ENCODE data around the gene SFMBT1.

GRCh38 chr3:53039376-53039752 is 6.5 kb downstream of the SFMBT1 start:
- TF ChIP-seq CTCF (IDR thresholded peaks at IDR 0.05; ENCODE audit: insufficient read depth, low read length, poor library complexity, severe bottlenecking) (no peak), EZH2phosphoT487 (conservative IDR thresholded peaks at IDR 0.05; ENCODE audit: low read length) (no peak)

All from SU-DHL-6 (cell line).